Upper lobe of left lung (tissue), 4 donors: ENCODE data around the gene ABCA13.

Source experiments
- CTCF ChIP-seq, 6 experiments: fragments of 450-650 bp in 4 of 6; fragments of 200-600 bp in 2 of 6; sonication (generic) in 2 of 6; IDR thresholded peaks; one replicate each; pipeline ENCODE4 v1.5.1; 2016 to 2019; ENCODE audit warnings: antibody characterized with exemption in 6 of 6
- POLR2A ChIP-seq, 4 donors: fragments of 450-650 bp; IDR thresholded peaks; one replicate each; pipeline ENCODE4 v1.5.1; 2016 to 2017; ENCODE audit warnings: antibody characterized with exemption in 4 of 4, mild to moderate bottlenecking in 2 of 4

GRCh38 chr7:48144291-48144768 lies 26.9 kb upstream of the ABCA13 start:
- no peak for TF ChIP-seq CTCF (IDR thresholded peaks at IDR 0.05)
- TF ChIP-seq POLR2A (IDR thresholded peaks at IDR 0.05), result no peak
